ENCODE measurements around the gene PAIP2.

The PAIP2 gene

GRCh38 chr5:139396691-139397090 lies 55.0 kb downstream of the PAIP2 start:
- Mint-ChIP-seq H3K27ac (no peak overlapping the region), H3K27me3 (ENCODE audit: low read depth) (peaks cover 30% of the 10 kb centered on the region), H3K36me3 (ENCODE audit: low read depth) (peaks cover 10% of the 10 kb centered on the region), H3K9me3 (no peaks in the 10 kb centered on the region), H3K4me1 (peaks cover 20% of the 10 kb centered on the region), H3K4me3 (peak overlapping the region in 2 of 3 experiments; percentile 21 to 64)
- TF ChIP-seq, protein P1, sequence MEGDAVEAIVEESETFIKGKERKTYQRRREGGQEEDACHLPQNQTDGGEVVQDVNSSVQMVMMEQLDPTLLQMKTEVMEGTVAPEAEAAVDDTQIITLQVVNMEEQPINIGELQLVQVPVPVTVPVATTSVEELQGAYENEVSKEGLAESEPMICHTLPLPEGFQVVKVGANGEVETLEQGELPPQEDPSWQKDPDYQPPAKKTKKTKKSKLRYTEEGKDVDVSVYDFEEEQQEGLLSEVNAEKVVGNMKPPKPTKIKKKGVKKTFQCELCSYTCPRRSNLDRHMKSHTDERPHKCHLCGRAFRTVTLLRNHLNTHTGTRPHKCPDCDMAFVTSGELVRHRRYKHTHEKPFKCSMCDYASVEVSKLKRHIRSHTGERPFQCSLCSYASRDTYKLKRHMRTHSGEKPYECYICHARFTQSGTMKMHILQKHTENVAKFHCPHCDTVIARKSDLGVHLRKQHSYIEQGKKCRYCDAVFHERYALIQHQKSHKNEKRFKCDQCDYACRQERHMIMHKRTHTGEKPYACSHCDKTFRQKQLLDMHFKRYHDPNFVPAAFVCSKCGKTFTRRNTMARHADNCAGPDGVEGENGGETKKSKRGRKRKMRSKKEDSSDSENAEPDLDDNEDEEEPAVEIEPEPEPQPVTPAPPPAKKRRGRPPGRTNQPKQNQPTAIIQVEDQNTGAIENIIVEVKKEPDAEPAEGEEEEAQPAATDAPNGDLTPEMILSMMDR (IDR thresholded peaks at IDR 0.05; ENCODE audit: unreplicated experiment in 3 of 3), result no peak

GRCh38 chr5:139397921-139398320 lies 56.3 kb downstream of the PAIP2 start:
- H3K27ac Mint-ChIP-seq, result no peak overlapping the region
- H3K27me3 Mint-ChIP-seq (ENCODE audit: low read depth), result peaks cover 24% of the 10 kb centered on the region
- no peaks in the 10 kb centered on the region for H3K9me3 Mint-ChIP-seq
- TF ChIP-seq, protein P1 (IDR thresholded peaks at IDR 0.05; ENCODE audit: unreplicated experiment in 3 of 3), result no peak
- peaks cover 10% of the 10 kb centered on the region for H3K36me3 Mint-ChIP-seq (ENCODE audit: low read depth)
- H3K4me1 Mint-ChIP-seq, result peaks cover 20% of the 10 kb centered on the region
- peak overlapping the region in 1 of 3 experiments; percentile 69 for H3K4me3 Mint-ChIP-seq

- Mint-ChIP-seq H3K9me3 (no peaks in the 10 kb centered on the region), H3K4me3 (no peak overlapping the region), H3K4me1 (peaks cover 37% of the 10 kb centered on the region), H3K27me3 (ENCODE audit: low read depth) (peaks cover 15% of the 10 kb centered on the region), H3K36me3 (ENCODE audit: low read depth) (peaks cover 10% of the 10 kb centered on the region), H3K27ac (no peak overlapping the region)
- TF ChIP-seq, protein P1 (IDR thresholded peaks at IDR 0.05; ENCODE audit: unreplicated experiment in 3 of 3), result no peak
Observed at GRCh38 chr5:139399501-139400121, 58.0 kb downstream of the PAIP2 start.

- no peaks in the 10 kb centered on the region for H3K27me3 Mint-ChIP-seq (ENCODE audit: low read depth)
- peaks cover 10% of the 10 kb centered on the region for H3K36me3 Mint-ChIP-seq (ENCODE audit: low read depth)
- H3K27ac Mint-ChIP-seq, result peak overlapping the region in 1 of 3 experiments; percentile 57
- H3K4me1 Mint-ChIP-seq, result peaks cover 31% of the 10 kb centered on the region
- TF ChIP-seq, protein P1 (IDR thresholded peaks at IDR 0.05; ENCODE audit: unreplicated experiment in 3 of 3), result no peak
- H3K9me3 Mint-ChIP-seq, result no peaks in the 10 kb centered on the region
- peak overlapping the region in 2 of 3 experiments; percentile 50 to 54 for H3K4me3 Mint-ChIP-seq
Observed at GRCh38 chr5:139401546-139401945, 59.9 kb downstream of the PAIP2 start.

GRCh38 chr5:139402561-139403158 lies 61.0 kb downstream of the PAIP2 start:
- Mint-ChIP-seq H3K36me3 (ENCODE audit: low read depth) (peaks cover 10% of the 10 kb centered on the region), H3K27ac (peak overlapping the region; percentile 98 to 100 (median 99)), H3K27me3 (ENCODE audit: low read depth) (no peaks in the 10 kb centered on the region), H3K4me1 (peaks cover 26% of the 10 kb centered on the region), H3K4me3 (peak overlapping the region; percentile 90 to 96 (median 90)), H3K9me3 (no peaks in the 10 kb centered on the region)
- TF ChIP-seq, protein P1 (IDR thresholded peaks at IDR 0.05; ENCODE audit: unreplicated experiment in 3 of 3), result no peak

DNA sequence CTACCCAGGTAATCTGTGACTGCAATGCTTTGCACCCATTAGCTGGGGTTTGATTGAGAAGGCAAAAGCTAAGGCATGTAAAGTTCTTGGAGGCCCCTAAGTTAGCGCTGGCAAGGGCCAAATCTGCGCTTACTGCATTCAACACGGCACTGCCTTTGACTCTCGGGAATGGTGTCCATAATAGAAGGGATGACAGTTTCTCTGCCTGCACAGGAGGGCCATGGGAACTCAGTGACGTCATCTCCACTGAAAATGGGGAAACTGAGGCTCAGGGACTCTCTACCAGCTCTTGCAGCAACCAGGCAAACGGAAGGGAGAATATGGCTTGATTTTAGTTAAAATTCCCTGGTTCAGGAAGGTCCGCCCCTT lies 61.7 kb downstream of the PAIP2 start:
- H3K9me3 Mint-ChIP-seq, result no peaks in the 10 kb centered on the region
- peak overlapping the region; percentile 98 to 100 (median 99) for H3K27ac Mint-ChIP-seq
- TF ChIP-seq, protein P1 (IDR thresholded peaks at IDR 0.05; ENCODE audit: unreplicated experiment in 3 of 3), result no peak
- H3K4me3 Mint-ChIP-seq, result peak overlapping the region; percentile 90 to 96 (median 90)
- peaks cover 6% of the 10 kb centered on the region for H3K36me3 Mint-ChIP-seq (ENCODE audit: low read depth)
- peaks cover 26% of the 10 kb centered on the region for H3K4me1 Mint-ChIP-seq
- H3K27me3 Mint-ChIP-seq (ENCODE audit: low read depth), result no peaks in the 10 kb centered on the region
